Fibroblast of skin of right biceps (primary cell): ENCODE results near the gene IL1RL2.

Experiments used
- DNase-seq: peaks from one replicate; pipeline ENCODE4 v3.0.0-alpha.2; 2013

Gene IL1RL2

GRCh38 chr2:102269200-102269524, 82.3 kb downstream of the IL1RL2 start:
- DNase-seq: no peak

GRCh38 chr2:102271844-102272243, 85.0 kb downstream of the IL1RL2 start:
- no peak for DNase-seq

- peak; percentile 11 for DNase-seq
Observed at GRCh38 chr2:102273619-102274211, 86.9 kb downstream of the IL1RL2 start.

GRCh38 chr2:102276549-102277201, 89.9 kb downstream of the IL1RL2 start:
- no peak for DNase-seq

- no peak for DNase-seq
Observed at GRCh38 chr2:102277202-102277700, 90.4 kb downstream of the IL1RL2 start.

- DNase-seq: peak; percentile 60
Observed at GRCh38 chr2:102278720-102279390, 92.0 kb downstream of the IL1RL2 start.

GRCh38 chr2:102279391-102279735, 92.5 kb downstream of the IL1RL2 start:
- DNase-seq: peak; percentile 38

GRCh38 chr2:102282678-102283091, 95.9 kb downstream of the IL1RL2 start:
- DNase-seq: peak; percentile 8

- peak; percentile 8 for DNase-seq
Observed at GRCh38 chr2:102283996-102284395, 97.2 kb downstream of the IL1RL2 start.

- no peak for DNase-seq
Observed at GRCh38 chr2:102284611-102285010, 97.8 kb downstream of the IL1RL2 start.

- DNase-seq: no peak
Observed at GRCh38 chr2:102285368-102285767, 98.5 kb downstream of the IL1RL2 start.

- DNase-seq: no peak
Observed at GRCh38 chr2:102286041-102286440, 99.2 kb downstream of the IL1RL2 start.

- DNase-seq: no peak
Observed at GRCh38 chr2:102289129-102289528, 102.3 kb downstream of the IL1RL2 start.
